ENCODE data around the gene PRKG1.

DNA sequence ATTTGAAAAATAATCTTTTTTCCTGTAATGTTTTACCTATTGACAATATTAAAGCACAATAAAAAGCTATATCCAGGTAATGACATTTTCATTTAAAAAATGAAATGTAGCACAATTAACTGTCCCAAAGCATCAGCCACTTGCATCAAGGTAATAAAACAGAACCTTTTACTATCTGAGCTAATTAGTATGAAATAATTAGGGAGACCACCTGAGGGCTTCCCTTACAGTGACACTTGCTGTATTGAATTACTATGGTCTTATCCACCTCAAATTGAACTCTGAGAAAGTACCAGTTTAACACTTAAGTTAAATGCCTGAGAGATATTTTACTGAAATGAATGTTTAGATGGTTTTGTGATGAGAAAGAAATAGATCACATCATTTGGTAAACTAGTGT, 1120.4 kb downstream of the PRKG1 start:
- no peak for TF ChIP-seq CTCF (IDR thresholded peaks at IDR 0.05)
- no peak for TF ChIP-seq POLR2AphosphoS5 (IDR thresholded peaks at IDR 0.05; ENCODE audit: insufficient read depth in 1 of 2, low read depth in 1 of 2)
